ENCODE data around the gene ATG4D. TPM values are rescaled to one million over a fixed set of nuclear protein-coding genes. Genes with fewer than 3 reads are reported as not detected.

The ATG4D gene
- polyA plus RNA-seq, 1 of the 3 experiments (the other 2 are of a cell fraction) = 22.6 TPM

DNA sequence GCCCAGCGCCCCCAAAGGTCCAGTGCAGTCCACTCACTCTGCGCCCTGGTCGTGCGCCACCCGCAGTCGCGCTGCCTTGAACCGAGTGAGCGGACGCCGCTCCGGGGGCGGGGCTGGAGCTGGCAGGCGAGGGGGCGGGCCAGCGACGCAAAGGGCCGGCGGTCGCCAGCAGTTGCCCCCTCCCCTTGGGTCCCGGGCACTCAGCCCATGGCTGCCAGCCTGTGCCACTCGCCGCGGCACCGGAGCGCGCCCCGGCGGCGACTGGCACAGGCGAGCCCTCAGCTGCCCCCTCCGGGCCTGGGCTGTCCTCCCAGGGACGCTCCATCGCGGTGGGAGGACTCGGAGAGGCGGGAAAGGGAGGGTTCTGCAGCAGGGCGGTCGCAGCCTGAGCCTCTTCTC, 26.3 kb upstream of the ATG4D start, which contains the start of gene S1PR5:
S1PR5 (minus strand) TSS at position 87 of the 399 bp plus-strand sequence. CDS start 2,436 bp downstream, outside the sequence.
- Histone ChIP-seq H3K9me3 (no peaks in the 10 kb centered on the region), H3K4me2 (peak within 1 kb of the TSS; percentile 79), H3K27me3 (ENCODE audit: insufficient read depth) (peaks cover 13% of the 10 kb centered on the region; the same call in 1 of the 2 replicates), H3K9me2 (no peaks in the 10 kb centered on the region), H3K4me1 (ENCODE audit: control insufficient read depth in 1 of 2, insufficient read depth in 2 of 2, low read depth in 1 of 2, low read length in 1 of 2) (no peaks in the 10 kb centered on the region; a peak in 1 of 4 replicates), H3K4me3 (ENCODE audit: low read depth in 2 of 2, low read length in 1 of 2) (peak within 1 kb of the TSS; percentile 38 to 58), H3K9ac (no peak within 1 kb of the TSS), H3K79me2 (ENCODE audit: insufficient read depth) (no peaks in the 10 kb centered on the region), H4K20me1 (ENCODE audit: insufficient read depth) (no peaks in the 10 kb centered on the region), H3F3A (replicated peaks; ENCODE audit: insufficient read depth) (no peaks in the 10 kb centered on the region), H2AFZ (ENCODE audit: low read depth) (peak within 1 kb of the TSS; percentile 78), H3K27ac (ENCODE audit: low read depth in 2 of 2, low read length in 1 of 2) (no peak within 1 kb of the TSS), H3K36me3 (replicated peaks in 1 of 2; ENCODE audit: control insufficient read depth in 1 of 2, insufficient read depth in 2 of 2, low read length in 1 of 2) (no peaks in the 10 kb centered on the region)
- peak; percentile 70 for DNase-seq
- ChIA-PET POLR2A (interaction anchor here (0.6 to 1.4 kb wide), 2 partner anchors 18 to 34 kb away, joined by 3 read pairs; no protein-coding TSS in a partner anchor), CTCF (interaction anchor here (0.9 to 2.0 kb wide), 6 partner anchors 12 to 200 kb away, joined by 3 to 9 read pairs (median 3); partner anchors contain the start of gene DNM2)
- WGBS (ENCODE audit: low lambda C conversion rate) = 3% methylated on average over 7 of the region's 39 CpGs
- TF ChIP-seq, protein P1, sequence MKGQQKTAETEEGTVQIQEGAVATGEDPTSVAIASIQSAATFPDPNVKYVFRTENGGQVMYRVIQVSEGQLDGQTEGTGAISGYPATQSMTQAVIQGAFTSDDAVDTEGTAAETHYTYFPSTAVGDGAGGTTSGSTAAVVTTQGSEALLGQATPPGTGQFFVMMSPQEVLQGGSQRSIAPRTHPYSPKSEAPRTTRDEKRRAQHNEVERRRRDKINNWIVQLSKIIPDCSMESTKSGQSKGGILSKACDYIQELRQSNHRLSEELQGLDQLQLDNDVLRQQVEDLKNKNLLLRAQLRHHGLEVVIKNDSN (IDR thresholded peaks at IDR 0.05; ENCODE audit: borderline replicate concordance, low read depth) = no peak
- TF ChIP-seq TEAD4 (IDR thresholded peaks at IDR 0.05; ENCODE audit: borderline replicate concordance, insufficient read depth) = no peak

DNA sequence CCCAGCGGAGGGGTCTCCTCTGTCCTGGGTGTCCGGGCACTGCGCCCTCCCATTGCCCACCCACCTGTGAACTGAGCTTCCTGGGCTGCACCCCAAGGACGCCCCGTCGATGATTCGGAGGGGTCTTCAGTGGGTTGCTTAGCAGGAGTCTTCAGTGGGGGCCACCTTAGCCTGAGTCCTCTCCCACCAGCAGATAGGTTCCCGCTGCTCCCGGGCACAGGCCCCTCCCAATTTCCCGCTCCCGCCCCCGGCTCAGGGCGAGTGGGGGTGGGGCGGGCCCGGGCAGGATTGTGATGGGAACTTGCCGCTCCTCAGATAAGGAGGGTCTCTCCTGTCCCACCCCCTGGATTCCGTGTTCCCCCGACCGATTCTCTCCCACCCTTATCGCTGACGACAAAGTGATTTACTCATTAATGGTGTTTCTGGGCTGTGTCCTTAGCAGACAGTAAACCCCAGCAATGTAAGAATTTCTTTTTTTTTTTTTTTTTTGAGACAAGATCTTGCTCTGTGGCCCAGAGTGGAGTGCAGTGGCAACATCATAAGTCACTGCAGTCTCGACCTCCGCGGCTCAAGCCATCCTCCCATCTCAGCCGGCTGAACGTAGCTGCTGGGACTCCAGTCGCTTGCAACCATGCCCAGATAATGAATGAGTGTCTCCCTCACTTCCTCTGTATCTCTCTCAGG, 25.8 kb upstream of the ATG4D start:
- 5% methylated on average over 15 of the region's 27 CpGs for WGBS (ENCODE audit: low lambda C conversion rate)
- peak overlapping the region; percentile 78 for H2AFZ ChIP-seq (ENCODE audit: low read depth)
- H3K9ac ChIP-seq = no peak overlapping the region
- ChIA-PET CTCF (interaction anchor here (1.0 to 3.6 kb wide), 4 partner anchors 8 to 200 kb away, joined by 3 to 20 read pairs (median 7); partner anchors contain the start of gene DNM2), POLR2A (interaction anchor here (1.4 kb wide), 1 partner anchor 18 kb away, joined by 3 read pairs; no protein-coding TSS in a partner anchor)
- no peaks in the 10 kb centered on the region for H3K79me2 ChIP-seq (ENCODE audit: insufficient read depth)
- no peaks in the 10 kb centered on the region for H3K36me3 ChIP-seq (replicated peaks in 1 of 2; ENCODE audit: control insufficient read depth in 1 of 2, insufficient read depth in 2 of 2, low read length in 1 of 2)
- no peaks in the 10 kb centered on the region; a peak in 1 of 4 replicates for H3K4me1 ChIP-seq (ENCODE audit: control insufficient read depth in 1 of 2, insufficient read depth in 2 of 2, low read depth in 1 of 2, low read length in 1 of 2)
- H3F3A ChIP-seq (replicated peaks; ENCODE audit: insufficient read depth) = no peaks in the 10 kb centered on the region
- H3K27me3 ChIP-seq (ENCODE audit: insufficient read depth) = peaks cover 13% of the 10 kb centered on the region; the same call in 1 of the 2 replicates
- H3K4me3 ChIP-seq (ENCODE audit: low read depth in 2 of 2, low read length in 1 of 2) = peak overlapping the region; percentile 38 to 58
- peak overlapping the region; percentile 79 for H3K4me2 ChIP-seq
- H3K27ac ChIP-seq (ENCODE audit: low read depth in 2 of 2, low read length in 1 of 2) = no peak overlapping the region
- no peaks in the 10 kb centered on the region for H3K9me2 ChIP-seq
- no peaks in the 10 kb centered on the region for H3K9me3 ChIP-seq
- peak; percentile 69 for DNase-seq
- TF ChIP-seq SIN3A (IDR thresholded peaks at IDR 0.05; ENCODE audit: borderline replicate concordance, low read depth, low read length) (no peak), SMC3 (IDR thresholded peaks at IDR 0.05; ENCODE audit: low read depth, low read length) (no peak), FOXJ3 (CRISPR knock-in tag; IDR thresholded peaks at IDR 0.05) (no peak), NFIC (IDR thresholded peaks at IDR 0.05; ENCODE audit: borderline replicate concordance) (no peak), JUND (IDR thresholded peaks at IDR 0.05) (no peak), POLR2AphosphoS5 (IDR thresholded peaks at IDR 0.05; ENCODE audit: low read depth, low read length) (no peak), RXRA (IDR thresholded peaks at IDR 0.05; ENCODE audit: borderline replicate concordance, low read depth) (no peak), YY1 (IDR thresholded peaks at IDR 0.05; ENCODE audit: low read depth) (no peak), FOSL2 (IDR thresholded peaks at IDR 0.05; ENCODE audit: borderline replicate concordance, low read depth) (no peak), EZH2phosphoT487 (IDR thresholded peaks at IDR 0.05; ENCODE audit: borderline replicate concordance, low read depth) (no peak), RCOR1 (IDR thresholded peaks at IDR 0.05; ENCODE audit: low read length) (no peak)
- TF ChIP-seq, protein P2, sequence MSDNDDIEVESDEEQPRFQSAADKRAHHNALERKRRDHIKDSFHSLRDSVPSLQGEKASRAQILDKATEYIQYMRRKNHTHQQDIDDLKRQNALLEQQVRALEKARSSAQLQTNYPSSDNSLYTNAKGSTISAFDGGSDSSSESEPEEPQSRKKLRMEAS (IDR thresholded peaks at IDR 0.05; ENCODE audit: low read depth) = no peak
- TF ChIP-seq, protein P3, sequence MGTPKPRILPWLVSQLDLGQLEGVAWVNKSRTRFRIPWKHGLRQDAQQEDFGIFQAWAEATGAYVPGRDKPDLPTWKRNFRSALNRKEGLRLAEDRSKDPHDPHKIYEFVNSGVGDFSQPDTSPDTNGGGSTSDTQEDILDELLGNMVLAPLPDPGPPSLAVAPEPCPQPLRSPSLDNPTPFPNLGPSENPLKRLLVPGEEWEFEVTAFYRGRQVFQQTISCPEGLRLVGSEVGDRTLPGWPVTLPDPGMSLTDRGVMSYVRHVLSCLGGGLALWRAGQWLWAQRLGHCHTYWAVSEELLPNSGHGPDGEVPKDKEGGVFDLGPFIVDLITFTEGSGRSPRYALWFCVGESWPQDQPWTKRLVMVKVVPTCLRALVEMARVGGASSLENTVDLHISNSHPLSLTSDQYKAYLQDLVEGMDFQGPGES (IDR thresholded peaks at IDR 0.05; ENCODE audit: low read depth, low read length) = no peak
- no peaks in the 10 kb centered on the region for H4K20me1 ChIP-seq (ENCODE audit: insufficient read depth)

All from SK-N-SH (cell line).